GM13976 (cell line): ENCODE measurements around the gene SMCHD1.

Experiments
- DNase-seq: peaks from one replicate; pipeline ENCODE4 v3.0.0; 2012; ENCODE audit warnings: low spot score
- in situ Hi-C: fragments of 300-500 bp; cut with MboI; formaldehyde crosslinking; loops from one replicate; pipeline ENCODE4 v1.12.0; 2022; ENCODE audit warnings: low sequenced_read_pairs, mixed read lengths, inconsistent platforms; ENCODE audit not compliant: unreplicated experiment
- TF ChIP-seq, protein P1 (sequence below): IDR thresholded peaks from 2 replicates; pipeline ENCODE4 v1.5.1; 2012; ENCODE audit warnings: borderline replicate concordance, mild to moderate bottlenecking; ENCODE audit not compliant: insufficient read depth; ENCODE audit errors: extremely low read depth, missing control alignments, control extremely low read depth

SMCHD1 gene

DNA sequence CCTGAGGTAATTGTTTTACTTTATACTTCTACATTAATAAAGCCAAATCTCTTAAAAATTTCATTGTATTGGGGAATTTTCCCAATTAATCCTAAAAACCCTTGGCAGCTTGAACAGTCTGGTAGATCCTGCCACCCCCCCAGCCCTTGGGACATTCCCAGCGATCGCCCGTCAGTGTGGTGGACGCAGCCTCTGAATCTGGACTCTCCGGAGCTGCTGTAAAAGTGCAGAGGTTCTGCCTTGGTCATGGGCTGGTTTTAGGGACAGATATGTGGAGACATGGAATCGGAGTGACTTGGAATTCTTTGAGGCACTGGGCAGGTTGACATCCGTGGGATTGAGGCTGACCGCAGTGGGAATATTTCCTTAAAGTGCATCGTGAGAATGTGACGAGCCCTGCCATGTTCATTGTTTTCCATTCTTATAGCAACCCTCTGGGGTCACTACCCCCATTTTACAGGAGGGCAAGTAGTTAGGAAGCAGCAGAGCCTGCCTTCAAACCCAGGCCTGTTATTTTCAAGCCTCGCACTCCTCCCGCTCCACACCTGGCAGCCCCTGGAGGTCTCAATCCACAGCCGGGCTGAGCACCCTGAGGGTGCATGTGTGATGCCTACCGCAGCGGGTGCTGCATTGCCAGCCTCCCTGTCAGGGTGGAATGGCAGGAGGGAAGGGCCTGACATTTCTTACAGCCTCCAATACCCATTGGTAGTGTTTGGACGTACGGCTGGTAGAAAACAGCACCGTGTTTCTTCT, 197.8 kb downstream of the SMCHD1 start:
- no peak for DNase-seq
- in situ Hi-C loops: loop anchor here (25.0 kb wide), 1 partner anchor 109 kb away; no protein-coding TSS in a partner anchor
- TF ChIP-seq, protein P1, sequence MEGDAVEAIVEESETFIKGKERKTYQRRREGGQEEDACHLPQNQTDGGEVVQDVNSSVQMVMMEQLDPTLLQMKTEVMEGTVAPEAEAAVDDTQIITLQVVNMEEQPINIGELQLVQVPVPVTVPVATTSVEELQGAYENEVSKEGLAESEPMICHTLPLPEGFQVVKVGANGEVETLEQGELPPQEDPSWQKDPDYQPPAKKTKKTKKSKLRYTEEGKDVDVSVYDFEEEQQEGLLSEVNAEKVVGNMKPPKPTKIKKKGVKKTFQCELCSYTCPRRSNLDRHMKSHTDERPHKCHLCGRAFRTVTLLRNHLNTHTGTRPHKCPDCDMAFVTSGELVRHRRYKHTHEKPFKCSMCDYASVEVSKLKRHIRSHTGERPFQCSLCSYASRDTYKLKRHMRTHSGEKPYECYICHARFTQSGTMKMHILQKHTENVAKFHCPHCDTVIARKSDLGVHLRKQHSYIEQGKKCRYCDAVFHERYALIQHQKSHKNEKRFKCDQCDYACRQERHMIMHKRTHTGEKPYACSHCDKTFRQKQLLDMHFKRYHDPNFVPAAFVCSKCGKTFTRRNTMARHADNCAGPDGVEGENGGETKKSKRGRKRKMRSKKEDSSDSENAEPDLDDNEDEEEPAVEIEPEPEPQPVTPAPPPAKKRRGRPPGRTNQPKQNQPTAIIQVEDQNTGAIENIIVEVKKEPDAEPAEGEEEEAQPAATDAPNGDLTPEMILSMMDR: no peak

DNA sequence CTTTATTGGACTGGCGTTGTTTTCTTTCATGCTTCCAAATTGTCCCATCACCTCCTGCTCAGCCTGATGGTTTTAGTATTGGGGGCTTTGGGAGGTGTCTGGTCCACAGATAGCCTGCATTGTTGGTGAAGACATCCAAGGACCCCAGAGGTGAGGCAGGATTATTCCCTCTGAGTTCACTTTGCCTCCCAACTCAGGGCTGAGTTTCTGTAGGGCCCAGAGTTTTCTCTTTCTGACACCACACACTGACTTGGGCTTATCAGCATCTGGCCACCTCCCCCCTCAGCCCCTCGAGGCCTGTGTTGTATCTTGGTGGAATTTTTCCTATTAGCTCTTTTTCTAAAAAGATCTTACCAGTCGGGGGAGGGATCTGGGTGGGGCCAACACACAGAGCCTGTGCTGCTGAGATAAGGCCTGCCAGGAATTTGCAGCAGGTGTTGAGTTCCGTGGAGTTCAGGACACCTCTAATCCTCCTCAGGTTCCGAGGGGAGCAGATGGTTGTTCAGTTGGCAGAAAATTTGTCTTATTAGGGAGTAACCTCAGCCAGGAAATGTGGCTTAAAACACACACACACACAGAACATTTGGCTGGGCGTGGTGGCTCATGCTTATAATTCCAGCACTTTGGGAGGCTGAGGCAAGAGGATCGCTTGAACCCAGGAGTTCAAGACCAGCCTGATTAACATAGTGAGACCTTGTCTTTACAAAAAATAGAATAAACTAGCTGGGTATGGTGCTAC, 198.6 kb downstream of the SMCHD1 start:
- in situ Hi-C loops: loop anchor here (25.0 kb wide), 1 partner anchor 108 kb away; no protein-coding TSS in a partner anchor
- TF ChIP-seq, protein P1: no peak
- DNase-seq: no peak
